ENCODE measurements around the gene CCDC12.

- TF ChIP-seq POLR2A (IDR thresholded peaks at IDR 0.05), result no peak
- TF ChIP-seq, protein P1, sequence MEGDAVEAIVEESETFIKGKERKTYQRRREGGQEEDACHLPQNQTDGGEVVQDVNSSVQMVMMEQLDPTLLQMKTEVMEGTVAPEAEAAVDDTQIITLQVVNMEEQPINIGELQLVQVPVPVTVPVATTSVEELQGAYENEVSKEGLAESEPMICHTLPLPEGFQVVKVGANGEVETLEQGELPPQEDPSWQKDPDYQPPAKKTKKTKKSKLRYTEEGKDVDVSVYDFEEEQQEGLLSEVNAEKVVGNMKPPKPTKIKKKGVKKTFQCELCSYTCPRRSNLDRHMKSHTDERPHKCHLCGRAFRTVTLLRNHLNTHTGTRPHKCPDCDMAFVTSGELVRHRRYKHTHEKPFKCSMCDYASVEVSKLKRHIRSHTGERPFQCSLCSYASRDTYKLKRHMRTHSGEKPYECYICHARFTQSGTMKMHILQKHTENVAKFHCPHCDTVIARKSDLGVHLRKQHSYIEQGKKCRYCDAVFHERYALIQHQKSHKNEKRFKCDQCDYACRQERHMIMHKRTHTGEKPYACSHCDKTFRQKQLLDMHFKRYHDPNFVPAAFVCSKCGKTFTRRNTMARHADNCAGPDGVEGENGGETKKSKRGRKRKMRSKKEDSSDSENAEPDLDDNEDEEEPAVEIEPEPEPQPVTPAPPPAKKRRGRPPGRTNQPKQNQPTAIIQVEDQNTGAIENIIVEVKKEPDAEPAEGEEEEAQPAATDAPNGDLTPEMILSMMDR (IDR thresholded peaks at IDR 0.05), result no peak
These were observed 21.4 kb downstream of the CCDC12 start for GRCh38 chr3:46955157-46955556.

Data from thyroid gland (tissue), 4 donors.